HG03039 (cell line): ENCODE results near the gene SLC35F4.
"Not testable (repeated sequence)": the region's sequence is repeated elsewhere in the genome, so short reads cannot be mapped to it uniquely, and the experiment has no call there.

Experiments used
- ATAC-seq: cut with Tn5 transposase; IDR thresholded peaks from one replicate; pipeline ENCODE4 v1.9.1; 2021; ENCODE audit warnings: mild to moderate bottlenecking, moderate library complexity; ENCODE audit not compliant: unreplicated experiment

SLC35F4 gene

DNA sequence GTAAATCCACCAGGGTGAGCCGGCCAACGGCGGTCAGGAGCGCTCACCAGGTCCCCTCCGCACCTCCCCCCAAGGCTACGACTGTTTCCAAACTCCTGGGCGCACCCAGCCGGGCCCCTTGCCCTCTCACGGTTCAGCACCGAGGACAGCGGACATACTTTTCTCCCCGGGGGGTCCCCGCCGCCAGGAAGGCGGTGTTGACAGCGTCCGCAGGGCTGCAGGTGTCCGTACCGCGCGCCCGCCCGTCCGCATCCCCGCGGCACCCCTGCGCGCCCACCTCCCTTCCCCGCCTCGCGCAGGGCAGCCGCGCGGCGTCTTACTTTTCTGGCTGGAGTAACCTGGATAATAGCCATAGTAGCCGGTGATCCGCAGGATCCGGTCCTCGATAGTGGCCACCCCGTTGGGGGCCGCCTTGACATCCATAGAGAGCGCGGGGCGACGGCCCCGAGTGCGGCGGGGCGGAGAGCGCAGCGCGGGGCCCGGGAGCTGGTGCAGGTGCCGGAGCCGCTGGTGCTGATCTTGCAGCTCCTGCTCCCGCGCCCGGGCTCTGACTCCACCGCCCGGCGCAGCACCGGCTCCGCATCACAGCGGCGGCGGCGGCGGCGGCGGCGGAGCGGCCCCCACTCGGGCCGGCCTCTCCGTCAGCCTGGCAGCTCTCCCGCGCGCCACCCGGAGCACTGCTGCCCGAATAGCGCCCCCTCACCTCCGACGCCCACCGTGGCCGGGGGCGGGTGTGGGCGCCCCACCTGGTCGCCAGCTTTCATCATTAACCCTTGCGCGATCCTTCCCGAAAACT, at the start of gene SLC35F4:
Gene SLC35F4, minus strand, starts transcription at position 690 of the 796 bp plus-strand sequence.
- ATAC-seq: no peak

- ATAC-seq: no peak
These were observed 43.7 kb upstream of the SLC35F4 start for GRCh38 chr14:57909626-57910025.

DNA sequence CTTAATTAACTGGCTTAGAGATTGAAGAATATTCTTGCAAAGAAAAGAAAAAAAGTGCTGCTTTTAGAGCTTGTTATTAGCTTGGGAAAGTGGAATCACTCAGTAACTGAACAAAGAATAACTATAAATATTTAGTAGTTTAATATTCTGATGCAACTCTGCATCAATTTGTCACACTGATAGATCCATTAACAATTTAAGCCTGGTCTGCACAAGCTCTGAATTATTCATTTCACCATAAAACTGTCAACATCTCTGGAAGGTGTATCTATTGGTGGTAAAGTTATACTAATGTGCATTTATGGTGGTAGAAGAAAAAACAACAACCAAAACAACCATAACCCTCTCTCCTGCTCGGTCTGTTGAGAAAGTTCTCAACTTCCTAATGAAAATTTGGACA, 38.1 kb upstream of the SLC35F4 start:
- no peak for ATAC-seq

GRCh38 chr14:57898837-57899572, 33.1 kb upstream of the SLC35F4 start:
- no peak for ATAC-seq

GRCh38 chr14:57897144-57897748, 31.4 kb upstream of the SLC35F4 start:
- no peak for ATAC-seq

- ATAC-seq: no peak
These were observed 23.4 kb upstream of the SLC35F4 start for GRCh38 chr14:57889245-57889644.

GRCh38 chr14:57884175-57884574, 18.3 kb upstream of the SLC35F4 start:
- ATAC-seq: no peak

- ATAC-seq: no peak
These were observed 17.2 kb upstream of the SLC35F4 start for GRCh38 chr14:57883061-57883460.

GRCh38 chr14:57879516-57879915, 13.6 kb upstream of the SLC35F4 start:
- no peak for ATAC-seq

DNA sequence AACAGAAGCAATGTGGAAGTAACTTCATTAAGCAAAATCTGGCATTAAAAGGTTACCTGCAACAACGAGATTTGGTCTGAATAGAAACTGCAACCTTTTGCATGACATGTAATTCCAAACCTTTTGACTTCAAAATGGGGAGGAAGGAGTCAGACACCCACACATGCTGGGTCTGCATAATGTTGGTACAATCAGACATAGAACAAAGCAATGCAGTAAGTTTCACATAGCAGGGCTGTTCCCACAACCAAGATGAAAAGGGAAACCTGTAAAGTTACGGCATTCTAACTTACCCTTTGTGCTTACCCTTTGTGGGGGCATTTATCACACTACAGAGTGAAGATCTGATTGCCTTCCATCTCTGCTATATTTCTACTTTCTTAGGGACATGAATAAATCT, 10.1 kb upstream of the SLC35F4 start:
- ATAC-seq: no peak

DNA sequence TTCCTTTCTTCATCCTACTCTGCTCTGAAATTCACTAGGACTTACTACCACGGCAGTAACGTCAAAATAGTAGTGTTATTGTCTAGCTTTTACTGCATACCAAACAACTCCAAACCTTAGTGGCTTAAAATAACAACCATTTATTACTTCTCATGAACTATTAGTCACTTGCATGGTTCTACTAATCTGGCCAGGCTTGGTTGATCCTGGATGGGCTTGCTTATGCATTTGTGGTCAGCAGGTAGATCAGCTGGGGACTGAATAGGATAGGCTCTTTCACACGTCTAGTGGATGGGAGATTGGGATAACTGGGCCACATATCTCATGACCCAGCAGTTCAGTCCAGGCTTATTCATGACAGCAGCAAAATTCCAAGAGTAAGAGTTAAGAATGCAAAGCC, 9.4 kb upstream of the SLC35F4 start:
- no peak for ATAC-seq

DNA sequence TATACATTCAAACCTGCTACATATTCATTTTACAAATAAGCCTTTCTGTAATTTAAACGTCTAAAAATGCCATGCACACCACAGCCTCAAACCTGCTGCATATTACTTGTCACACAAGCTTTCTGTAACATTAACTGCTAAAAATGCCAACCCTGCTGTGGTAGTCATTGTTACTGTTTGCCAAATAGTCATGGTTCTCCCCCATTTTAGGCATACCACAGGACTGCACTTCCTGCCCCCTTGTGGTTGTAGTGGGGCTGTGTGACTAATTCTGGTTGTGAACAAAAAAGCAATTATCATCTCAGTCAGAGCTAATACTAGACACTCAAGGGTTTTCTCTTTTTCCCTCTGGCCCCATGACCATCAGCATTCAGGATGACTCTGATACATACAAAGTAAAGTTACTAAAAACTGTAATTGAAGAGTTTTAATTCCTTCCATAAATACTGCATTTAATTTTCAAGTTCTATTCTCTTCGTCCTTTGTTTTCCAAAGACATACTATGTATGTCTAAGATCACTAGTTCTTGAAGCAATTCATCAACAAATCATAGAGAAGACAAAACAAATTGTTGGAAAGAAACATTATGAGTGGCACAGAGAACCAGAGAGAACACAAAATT, 5.7 kb upstream of the SLC35F4 start:
- ATAC-seq: peak; percentile 53

GRCh38 chr14:57870686-57871457, 5.0 kb upstream of the SLC35F4 start:
- no peak for ATAC-seq

DNA sequence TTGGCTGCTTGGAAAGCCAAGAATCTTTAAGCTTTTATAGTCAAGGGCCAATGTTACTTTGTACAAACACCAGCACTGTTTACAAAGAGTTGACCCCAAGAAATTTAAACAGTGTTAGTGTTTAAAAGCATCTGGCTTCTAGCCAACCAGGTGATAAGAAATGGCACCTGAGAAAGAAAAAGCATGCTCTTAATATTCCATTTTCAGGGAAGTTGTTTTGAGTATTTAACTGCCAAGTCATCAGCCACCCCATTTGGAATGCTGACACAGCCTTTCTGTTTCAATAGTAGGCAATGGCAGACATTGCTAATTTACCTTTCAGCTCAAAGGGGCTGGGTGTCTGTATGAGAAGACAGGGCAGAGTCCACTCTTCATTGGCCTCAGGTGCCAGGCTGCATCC, 3.7 kb upstream of the SLC35F4 start:
- ATAC-seq: no peak

GRCh38 chr14:57866199-57866705, 360 bp upstream of the SLC35F4 start:
- no peak for ATAC-seq

DNA sequence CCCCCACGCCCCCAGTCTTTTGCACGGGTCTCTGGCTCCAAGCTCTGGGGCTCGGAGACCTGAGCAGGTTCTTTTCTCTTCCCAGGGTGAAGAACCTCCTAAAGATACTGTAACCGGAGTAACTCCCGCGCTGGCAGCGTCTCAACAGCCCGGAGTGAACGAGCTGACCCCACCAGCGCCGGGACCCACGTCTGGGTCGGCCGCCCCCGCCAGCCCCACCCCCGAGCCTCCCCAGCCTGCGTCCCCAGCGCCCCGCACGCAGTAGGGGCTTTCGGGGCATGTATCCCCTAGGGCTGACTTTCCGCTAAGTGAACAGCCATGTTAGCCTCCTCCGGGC, 858 bp downstream of the SLC35F4 start:
- ATAC-seq: no peak

DNA sequence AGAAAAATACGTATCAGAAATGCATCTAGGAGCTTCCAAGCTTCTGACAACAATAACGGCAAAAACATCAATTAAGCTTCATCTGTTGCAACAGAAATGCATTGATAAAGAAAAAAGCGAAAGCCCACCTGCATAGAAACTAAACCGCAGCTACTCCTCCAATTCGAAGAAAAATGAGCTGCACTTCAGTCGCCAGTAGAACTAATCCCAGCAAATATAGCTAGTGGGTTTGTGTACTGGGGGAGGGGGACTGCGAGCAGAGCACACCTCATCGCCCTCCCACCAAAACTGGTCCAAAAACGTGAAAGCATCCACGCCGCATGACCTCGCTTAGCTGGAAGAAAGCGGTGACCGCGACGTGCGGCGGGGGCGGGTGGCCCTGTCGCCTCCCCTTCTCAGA, 1.2 kb downstream of the SLC35F4 start:
- no peak for ATAC-seq

DNA sequence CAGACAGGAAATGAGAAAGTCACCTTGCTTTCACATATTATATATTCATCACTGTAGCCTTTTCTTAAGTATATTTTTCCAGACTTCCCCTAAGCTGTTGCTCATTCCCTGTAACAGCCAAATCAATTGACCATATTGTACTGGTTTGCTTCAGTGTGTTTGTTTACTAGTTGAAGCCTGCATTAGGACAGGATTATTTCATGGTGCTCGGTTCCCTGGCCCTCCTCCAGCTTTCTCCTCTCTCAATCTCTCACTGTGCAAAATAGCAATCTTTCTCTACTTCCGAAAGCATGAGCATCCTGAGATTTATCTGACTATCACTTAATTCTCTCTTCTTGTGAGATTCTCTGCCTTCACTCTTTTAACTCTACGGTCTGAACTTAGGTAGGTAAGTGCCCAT, 2.4 kb downstream of the SLC35F4 start:
- ATAC-seq: no peak

GRCh38 chr14:57855666-57856065, 10.2 kb downstream of the SLC35F4 start:
- ATAC-seq: not testable (repeated sequence)

GRCh38 chr14:57854571-57854970, 11.3 kb downstream of the SLC35F4 start:
- no peak for ATAC-seq

- no peak for ATAC-seq
These were observed 14.5 kb downstream of the SLC35F4 start for GRCh38 chr14:57851354-57851753.
